ENCODE data around the gene BTRC.

The BTRC gene

DNA sequence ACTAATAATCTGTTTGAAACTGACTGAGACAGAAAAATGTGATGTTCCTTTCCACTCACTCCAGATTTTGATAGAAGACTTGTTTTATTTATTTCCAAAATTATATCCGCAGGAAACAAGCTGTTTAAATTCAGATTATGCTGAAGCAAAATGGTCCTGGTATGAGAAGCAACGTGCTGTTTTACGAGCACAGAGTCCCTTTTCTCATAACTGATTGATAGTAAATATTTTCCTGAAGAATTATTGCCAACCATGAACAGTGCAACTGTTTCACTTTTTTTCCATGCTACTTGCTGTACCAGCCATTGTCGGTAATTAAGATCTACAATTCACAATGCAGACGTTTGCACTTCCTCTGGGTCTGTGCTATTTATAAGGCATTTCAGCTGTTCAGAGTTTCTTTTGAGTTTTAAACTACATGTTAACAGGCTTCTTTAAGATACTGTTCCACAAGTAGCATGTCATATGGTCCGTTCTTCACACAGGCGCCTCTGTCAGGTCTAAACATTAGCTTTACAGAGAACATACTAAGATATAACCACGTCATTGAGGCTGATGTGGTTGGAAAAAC, 130.3 kb downstream of the BTRC start:
- DNase-seq (ENCODE audit: low read depth in 3 of 3), result no peak

- DNase-seq (ENCODE audit: low read depth in 3 of 3), result no peak
Measured at GRCh38 chr10:101485207-101485606, 131.2 kb downstream of the BTRC start.

- no peak for DNase-seq (ENCODE audit: low read depth in 3 of 3)
Measured at GRCh38 chr10:101485681-101486554, 132.0 kb downstream of the BTRC start.

DNA sequence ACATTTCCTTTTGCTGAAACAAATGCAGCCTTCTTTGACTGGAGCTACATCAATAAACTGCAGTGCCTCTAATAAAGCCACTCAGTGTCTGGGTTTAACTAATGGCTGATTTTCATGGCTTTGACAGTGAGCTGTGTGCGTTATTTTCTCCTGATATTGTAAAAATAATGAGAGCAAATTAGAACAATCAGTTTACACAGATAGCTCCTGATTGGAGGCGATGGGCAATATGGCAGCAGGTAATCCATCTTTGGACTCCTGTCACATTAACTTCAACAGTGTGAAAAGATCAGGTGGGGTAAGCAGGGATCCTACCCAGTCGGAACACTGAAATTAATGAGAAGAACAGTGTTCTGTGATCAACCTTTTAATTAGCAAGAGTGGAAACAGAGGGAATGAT, 133.4 kb downstream of the BTRC start:
- no peak for DNase-seq (ENCODE audit: low read depth in 3 of 3)

GRCh38 chr10:101489355-101489754, 135.4 kb downstream of the BTRC start:
- DNase-seq (ENCODE audit: low read depth in 3 of 3), result no peak

DNA sequence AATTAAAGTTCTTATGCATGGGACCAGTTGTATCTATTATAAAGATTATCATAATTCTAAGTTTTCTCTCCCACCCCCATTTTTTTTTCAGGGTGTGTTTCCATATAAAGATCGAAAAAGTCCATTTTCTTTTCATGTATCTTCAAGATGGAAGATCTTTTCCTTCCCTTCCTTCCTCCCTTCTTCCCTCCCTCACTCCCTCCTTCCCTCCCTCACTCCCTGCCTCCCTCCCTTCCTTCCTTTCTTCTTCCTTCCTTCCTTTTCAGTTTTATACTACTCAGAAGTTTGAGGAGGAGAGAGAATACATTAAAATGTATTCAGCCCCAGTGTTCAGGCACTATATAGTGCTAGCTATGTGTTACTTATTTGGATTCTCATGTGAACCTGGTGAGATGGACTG, 136.1 kb downstream of the BTRC start:
- DNase-seq (ENCODE audit: low read depth in 3 of 3), result no peak

DNA sequence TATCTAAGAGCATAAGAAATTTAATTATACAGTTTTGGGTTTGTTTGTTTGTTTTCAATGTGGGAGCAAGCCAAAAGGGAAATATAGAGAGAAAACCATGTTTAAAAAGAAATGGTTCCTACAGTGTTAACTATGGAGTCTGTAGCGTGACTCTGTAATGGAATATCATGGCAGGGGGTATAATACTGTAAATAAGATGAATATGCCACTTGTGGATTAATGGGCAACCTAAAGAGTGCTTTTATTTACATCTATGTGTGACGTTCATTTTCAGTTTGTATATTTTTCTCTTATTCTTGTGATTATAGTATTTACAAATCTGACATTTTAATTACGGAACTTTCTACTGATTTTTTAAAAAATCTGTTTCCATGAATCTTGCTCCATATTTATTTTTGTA, 138.2 kb downstream of the BTRC start:
- no peak for DNase-seq (ENCODE audit: low read depth in 3 of 3)

DNA sequence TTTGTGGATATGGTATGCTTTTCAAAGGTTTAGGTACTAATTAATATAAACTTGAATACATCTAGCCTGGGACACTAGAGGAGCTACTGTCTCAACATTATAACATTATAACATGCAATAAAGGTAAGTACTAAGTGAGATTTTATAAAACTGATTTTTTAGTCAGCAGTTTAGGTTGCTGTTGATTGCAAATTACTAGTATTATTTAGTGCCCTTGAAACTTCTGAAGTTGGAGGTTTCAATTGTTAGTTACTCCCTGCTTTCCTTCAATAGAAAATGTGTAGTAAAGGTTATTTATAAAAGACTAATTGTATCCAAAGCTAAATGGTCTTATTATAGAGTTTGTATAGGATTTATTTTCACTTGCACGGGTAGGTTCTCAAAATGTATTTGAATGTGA, 138.8 kb downstream of the BTRC start:
- no peak for DNase-seq (ENCODE audit: low read depth in 3 of 3)

DNA sequence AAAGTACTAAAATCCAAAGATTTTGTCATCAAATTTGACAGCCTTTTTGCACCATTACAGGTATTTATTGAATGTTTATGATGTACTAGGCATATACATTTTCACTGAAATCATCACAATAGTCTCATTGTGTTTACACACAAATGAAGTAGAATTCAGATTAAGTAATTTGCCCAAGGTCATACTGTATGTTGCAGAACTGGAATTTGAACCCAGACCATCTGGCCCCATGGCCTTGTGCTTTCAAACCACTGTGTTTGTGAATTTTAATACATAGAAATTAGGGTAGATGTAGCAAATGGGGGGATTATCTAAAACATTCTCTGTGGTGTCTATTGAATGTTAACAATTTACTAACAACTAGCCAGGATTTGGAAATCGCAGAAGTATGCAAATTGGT, 139.3 kb downstream of the BTRC start:
- DNase-seq (ENCODE audit: low read depth in 3 of 3), result no peak

DNA sequence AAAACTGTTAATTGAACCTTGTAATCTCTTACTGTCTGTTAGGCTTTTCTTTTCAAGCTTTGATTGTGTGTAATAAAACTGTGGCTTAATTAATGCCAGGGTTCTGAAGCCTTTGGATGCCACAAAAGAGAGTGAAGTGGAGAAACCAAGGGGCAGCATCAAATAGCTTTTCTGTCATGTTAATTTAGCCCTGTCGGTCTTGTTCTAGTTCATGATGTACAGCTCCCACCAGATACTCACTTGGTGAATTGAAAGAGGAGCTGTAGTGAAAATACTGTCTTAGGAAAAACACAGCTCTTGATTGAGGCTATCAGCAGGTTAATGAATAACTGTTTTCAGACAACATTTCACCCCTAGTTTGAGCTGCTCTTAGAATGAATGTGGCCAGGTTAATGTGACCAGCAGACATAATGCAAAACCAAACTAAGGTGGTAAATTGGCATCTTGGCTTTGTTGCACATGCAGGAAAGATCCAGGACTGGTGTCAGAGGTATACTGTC, 139.9 kb downstream of the BTRC start:
- no peak for DNase-seq (ENCODE audit: low read depth in 3 of 3)

DNA sequence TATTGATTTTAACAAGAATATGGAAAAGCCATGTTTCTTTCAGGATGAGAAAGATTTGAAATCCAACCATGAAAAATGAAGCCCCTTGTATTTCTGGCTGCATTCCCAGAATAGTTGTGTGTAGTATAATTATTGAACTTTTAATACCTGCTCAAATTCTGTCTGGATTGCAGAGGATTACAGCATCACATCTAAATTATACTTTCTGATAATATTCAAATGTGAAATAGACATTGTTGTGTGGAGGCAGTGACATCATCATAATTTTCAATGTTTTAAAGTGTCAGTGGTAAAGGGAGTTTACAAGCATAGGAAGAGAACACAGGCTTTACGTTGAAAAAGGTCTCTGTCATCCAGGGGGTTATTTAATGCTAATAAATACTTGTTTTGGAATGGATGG, 140.7 kb downstream of the BTRC start:
- no peak for DNase-seq (ENCODE audit: low read depth in 3 of 3)

DNA sequence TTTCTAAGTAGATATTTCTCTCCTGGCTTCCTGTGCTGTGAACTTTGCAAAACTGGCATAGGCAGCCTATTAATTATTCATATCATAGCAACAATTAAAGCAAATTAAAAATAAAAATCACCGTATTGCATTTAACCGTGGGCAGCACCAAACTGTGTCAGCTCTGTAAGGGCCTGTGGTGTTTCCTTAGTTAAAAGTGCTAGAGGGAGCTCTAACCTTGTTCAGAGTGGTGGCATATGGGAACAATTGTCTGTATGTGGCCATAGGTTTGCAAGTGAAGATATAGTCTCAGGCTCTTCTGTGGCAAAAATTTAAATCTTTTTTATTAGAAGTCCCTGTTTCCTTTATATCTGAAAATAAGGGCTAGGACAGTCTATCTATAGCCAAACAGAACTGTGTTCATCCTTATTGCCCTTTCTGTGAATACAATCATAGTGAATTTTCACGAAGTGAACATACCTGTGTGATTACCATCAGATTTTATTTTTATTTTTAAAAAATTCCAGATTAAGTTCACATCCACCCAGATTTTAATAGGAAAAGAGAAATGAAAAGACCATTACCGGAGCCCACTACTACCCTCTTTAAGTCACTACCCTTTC, 141.5 kb downstream of the BTRC start:
- DNase-seq (ENCODE audit: low read depth in 3 of 3), result no peak

- DNase-seq (ENCODE audit: low read depth in 3 of 3), result no peak
Measured at GRCh38 chr10:101504438-101504837, 150.5 kb downstream of the BTRC start.

GRCh38 chr10:101506829-101507661, 153.1 kb downstream of the BTRC start:
- DNase-seq (ENCODE audit: low read depth in 3 of 3), result no peak

GRCh38 chr10:101507828-101508227, 153.9 kb downstream of the BTRC start:
- no peak for DNase-seq (ENCODE audit: low read depth in 3 of 3)

- no peak for DNase-seq (ENCODE audit: low read depth in 3 of 3)
Measured at GRCh38 chr10:101511938-101512337, 158.0 kb downstream of the BTRC start.

DNA sequence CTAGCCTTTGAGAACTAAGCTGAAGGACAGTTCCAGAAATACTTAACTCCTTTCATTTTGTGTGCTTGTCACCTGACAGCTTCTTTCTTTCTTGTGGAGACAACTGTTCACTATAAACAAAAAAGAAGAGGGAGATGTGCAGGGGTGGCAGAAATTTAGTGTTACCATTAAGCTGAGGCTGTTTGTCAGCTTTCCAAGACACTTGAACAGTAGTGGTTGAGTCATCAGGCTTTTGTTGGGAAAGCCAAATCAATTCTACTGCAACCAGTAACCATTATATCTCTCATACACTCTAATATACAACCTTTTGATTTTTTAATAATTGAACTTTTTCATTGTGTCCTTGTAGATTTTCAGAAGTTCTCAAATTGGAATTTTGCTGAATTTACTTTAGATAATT, 158.8 kb downstream of the BTRC start:
- DNase-seq (ENCODE audit: low read depth in 3 of 3), result no peak

- DNase-seq (ENCODE audit: low read depth in 3 of 3), result no peak
Measured at GRCh38 chr10:101513733-101514132, 159.8 kb downstream of the BTRC start.

GRCh38 chr10:101525848-101526247, 171.9 kb downstream of the BTRC start:
- DNase-seq (ENCODE audit: low read depth in 3 of 3), result no peak

DNA sequence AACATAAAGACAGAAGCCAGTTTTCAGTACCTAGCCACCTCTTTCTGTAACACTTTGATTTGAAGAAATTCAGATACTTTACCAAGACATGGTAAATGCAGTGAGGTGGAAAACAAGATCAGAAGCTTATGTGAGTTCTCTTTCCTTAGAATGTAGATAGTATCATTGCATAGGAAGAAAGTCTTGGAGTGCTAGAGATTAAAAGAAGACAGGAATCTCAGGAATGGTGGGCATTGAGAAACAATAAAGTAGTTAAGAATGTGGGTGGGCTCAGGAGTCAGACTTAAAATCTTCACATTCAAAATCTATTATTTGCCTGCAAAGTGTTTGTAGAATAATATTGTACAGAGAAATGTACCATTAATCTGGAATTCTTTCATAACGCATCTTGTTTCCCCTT, 175.2 kb downstream of the BTRC start:
- no peak for DNase-seq (ENCODE audit: low read depth in 3 of 3)

DNA sequence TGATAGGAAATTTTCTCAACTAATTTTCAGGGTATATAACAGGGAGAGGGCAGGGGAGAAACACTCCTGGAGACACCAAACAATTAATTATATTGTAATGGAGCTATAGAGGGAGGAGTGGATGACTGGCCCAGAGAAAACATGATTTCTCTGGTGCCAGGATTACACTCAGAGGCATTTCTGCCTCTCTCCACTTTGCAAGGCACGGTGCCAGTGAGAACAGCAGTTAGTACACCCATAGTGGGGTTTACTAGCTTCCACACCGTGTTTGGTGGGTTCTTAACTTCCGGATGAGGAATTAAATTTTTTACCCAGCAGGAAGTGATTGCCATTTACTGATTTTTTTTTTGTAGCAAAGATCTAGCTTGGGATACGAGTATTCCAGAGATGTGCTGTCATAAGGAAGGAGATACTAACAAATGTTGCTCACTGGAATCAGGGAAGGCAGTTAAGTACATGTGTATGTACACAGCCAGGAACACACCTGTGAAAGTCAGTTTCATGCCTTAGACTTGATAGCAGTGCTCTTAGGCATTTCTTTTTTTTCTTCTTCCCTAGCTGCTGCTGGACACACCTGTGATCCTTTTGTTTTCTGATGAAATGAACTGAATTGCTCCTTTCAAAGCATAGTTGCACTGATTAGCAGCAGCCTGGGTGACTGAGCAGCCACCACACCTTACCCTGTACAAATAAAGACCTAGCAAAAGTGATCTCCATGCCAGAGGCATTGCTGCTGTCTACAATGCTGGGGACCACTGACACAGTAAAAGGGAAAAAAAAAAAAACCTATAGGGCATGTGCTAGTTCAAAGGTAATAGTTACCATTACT, 176.0 kb downstream of the BTRC start:
- no peak for DNase-seq (ENCODE audit: low read depth in 3 of 3)

All from stimulated activated CD4-positive, alpha-beta T cell treated with anti-CD3 and anti-CD28 coated beads, TNF-alpha, amount 100 ng/mL, for 4 hours (primary cell).